COLO829 (cell line): ENCODE results near the gene THAP11.
"Not testable (repeated sequence)": the region's sequence is repeated elsewhere in the genome, so short reads cannot be mapped to it uniquely, and the experiment has no call there.

Source experiments
- DNase-seq: peaks from one replicate; pipeline ENCODE4 v3.0.0; 2012; ENCODE audit warnings: low spot score

THAP11 gene

DNA sequence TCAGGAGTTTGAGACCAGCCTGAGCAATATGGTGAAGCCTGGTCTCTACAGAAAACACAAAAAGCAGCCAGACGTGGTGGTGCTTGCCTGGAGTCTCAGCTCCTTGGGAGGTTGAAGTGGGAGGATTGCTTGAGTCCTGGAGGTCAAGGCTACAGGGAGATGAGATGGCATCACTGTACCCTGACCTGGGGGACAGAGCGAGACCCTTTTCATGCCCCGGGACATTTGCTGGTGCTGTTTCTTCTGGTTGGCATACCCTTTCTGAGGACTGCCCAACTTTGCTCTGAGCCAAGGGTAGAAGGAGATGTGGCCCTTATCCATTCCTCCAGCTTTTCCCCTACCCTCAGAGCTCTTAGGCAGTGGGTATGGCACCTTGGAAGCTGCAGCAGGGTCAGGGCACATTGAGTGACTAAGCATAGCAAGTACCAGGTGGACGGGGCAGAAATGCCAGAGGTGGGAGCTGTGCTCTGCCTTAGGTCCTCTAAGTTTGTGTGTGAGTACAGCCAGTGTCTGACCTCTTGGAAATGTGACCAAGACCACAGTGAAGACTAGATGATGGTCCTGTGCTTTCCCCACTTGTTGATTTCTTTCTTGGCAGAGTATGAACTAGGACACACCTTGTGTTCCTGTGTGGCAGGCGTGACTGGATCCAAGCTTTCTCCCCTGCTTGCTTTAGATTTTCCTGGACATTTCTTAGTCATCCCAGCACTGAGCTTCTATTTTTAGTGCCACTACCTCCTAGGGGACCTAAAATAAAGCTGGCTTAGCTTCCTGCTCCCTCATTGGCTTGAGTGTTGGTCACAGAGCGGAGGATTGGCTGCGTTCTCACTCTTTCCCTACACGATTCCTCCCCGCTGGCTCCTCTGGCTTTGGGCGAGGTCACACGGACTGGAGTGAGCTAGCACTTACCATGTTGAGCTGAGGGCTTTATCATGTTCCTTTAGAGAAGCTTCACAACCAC, 20.8 kb downstream of the THAP11 start:
- DNase-seq = no peak

GRCh38 chr16:67864044-67864443, 21.9 kb downstream of the THAP11 start:
- not testable (repeated sequence) for DNase-seq

GRCh38 chr16:67864594-67864993, 22.5 kb downstream of the THAP11 start:
- DNase-seq = no peak

GRCh38 chr16:67865318-67865717, 23.2 kb downstream of the THAP11 start:
- no peak for DNase-seq

- DNase-seq = no peak
These were observed 26.2 kb downstream of the THAP11 start for GRCh38 chr16:67868290-67868689.

- no peak for DNase-seq
These were observed 27.5 kb downstream of the THAP11 start for GRCh38 chr16:67869653-67870052.

GRCh38 chr16:67871256-67871655, 29.1 kb downstream of the THAP11 start:
- no peak for DNase-seq

DNA sequence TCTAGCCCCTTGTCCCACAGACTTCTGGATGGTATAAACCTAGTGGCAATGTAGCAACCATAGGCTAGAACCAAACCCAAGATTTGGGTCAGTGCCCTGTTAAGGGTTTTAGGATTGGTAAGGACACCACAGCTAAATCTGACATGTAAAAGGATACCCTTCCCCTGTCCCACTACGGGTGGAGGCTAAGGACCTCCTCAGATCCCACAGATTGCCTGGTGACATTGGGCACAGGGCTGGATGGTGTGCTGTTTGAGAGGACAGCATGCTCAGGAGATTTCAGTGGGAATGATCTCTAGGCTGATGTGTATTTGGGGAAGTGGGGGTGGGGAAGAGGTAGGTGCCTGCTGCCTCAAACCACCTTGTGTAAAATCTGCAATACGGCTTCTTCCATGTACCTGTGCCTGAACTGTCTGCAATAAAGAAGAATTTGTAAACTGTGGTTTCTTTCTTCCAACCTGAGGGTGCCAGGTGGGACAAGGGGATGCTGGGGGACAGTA, 30.1 kb downstream of the THAP11 start:
- DNase-seq = no peak

GRCh38 chr16:67872631-67873434, 30.7 kb downstream of the THAP11 start, which contains the start of gene EDC4:
Gene EDC4 (plus strand): TSS chr16:67873052. CDS start chr16:67873262, 210 bp downstream.
- DNase-seq = peak; percentile 82

GRCh38 chr16:67873435-67874370, 31.6 kb downstream of the THAP11 start:
- DNase-seq = no peak

GRCh38 chr16:67874372-67874771, 32.3 kb downstream of the THAP11 start:
- DNase-seq = no peak

- DNase-seq = no peak
These were observed 34.9 kb downstream of the THAP11 start for GRCh38 chr16:67877064-67877463.

DNA sequence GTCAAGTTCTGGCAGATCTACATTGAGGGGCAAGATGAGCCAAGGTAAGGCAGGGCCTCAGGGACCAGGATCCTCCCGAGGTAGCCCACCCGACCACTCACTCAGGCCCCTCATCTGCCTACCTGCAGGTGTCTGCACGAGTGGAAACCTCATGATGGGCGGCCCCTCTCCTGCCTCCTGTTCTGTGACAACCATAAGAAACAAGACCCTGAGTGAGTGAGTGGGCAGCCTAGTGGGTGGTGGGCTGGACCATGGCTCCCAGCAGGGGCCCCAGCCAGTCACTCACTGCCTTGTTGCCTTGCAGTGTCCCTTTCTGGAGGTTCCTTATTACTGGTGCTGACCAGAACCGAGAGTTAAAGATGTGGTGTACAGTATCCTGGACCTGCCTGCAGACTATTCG, 36.1 kb downstream of the THAP11 start:
- no peak for DNase-seq

- DNase-seq = no peak
These were observed 36.7 kb downstream of the THAP11 start for GRCh38 chr16:67878846-67879245.

- DNase-seq = no peak
These were observed 37.3 kb downstream of the THAP11 start for GRCh38 chr16:67879462-67879861.

DNA sequence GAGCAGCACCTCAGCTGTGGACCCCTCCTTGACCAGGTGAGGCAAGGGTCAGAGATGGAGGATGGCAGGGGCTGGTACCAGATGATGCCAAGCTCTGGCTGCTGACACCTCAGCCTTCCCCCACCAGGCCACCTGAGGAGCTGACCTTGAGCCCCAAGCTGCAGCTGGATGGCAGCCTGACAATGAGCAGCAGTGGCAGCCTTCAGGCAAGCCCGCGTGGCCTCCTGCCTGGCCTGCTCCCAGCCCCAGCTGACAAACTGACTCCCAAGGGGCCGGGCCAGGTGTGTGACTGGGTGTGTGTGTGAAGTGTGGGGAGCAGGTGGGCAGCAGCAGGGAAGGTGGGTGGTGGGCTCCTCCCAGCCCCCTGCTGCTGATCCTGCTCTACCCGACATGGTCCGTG, 37.8 kb downstream of the THAP11 start:
- DNase-seq = no peak

DNA sequence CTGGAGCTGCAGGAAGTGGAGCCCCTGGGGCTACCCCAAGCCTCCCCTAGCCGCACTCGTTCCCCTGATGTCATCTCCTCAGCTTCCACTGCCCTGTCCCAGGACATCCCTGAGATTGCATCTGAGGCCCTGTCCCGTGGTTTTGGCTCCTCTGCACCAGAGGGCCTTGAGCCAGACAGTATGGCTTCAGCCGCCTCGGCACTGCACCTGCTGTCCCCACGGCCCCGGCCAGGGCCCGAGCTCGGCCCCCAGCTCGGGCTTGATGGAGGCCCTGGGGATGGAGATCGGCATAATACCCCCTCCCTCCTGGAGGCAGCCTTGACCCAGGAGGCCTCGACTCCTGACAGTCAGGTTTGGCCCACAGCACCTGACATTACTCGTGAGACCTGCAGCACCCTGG, 38.5 kb downstream of the THAP11 start:
- DNase-seq = no peak

GRCh38 chr16:67881621-67882161, 39.6 kb downstream of the THAP11 start:
- DNase-seq = no peak

- DNase-seq = no peak
These were observed 40.4 kb downstream of the THAP11 start for GRCh38 chr16:67882374-67883145.

- no peak for DNase-seq
These were observed 41.2 kb downstream of the THAP11 start for GRCh38 chr16:67883146-67883871.
